Brain microvascular endothelial cell (primary cell): Measurements from ENCODE around the gene SCUBE1.

Experiments
- DNase-seq: peaks from one replicate; pipeline ENCODE4 v3.0.0-alpha.2; 2020
- H3K27ac ChIP-seq: fragments of 250-450 bp; sonication (Bioruptor Pico); 2 replicates; pipeline ENCODE4 v1.5.1; 2020; ENCODE audit warnings: mild to moderate bottlenecking, moderate library complexity
- H3K27me3 ChIP-seq: fragments of 250-450 bp; sonication (Bioruptor Pico); replicated peaks from 2 replicates; pipeline ENCODE4 v1.5.1; 2020; ENCODE audit warnings: mild to moderate bottlenecking
- H3K36me3 ChIP-seq: fragments of 250-450 bp; sonication (Bioruptor Pico); replicated peaks from 2 replicates; pipeline ENCODE4 v1.5.1; 2020; ENCODE audit warnings: mild to moderate bottlenecking
- H3K4me3 ChIP-seq: 2 replicates; pipeline ENCODE4 v1.5.1; 2011; ENCODE audit warnings: low read depth, mild to moderate bottlenecking, control low read depth, low read length, moderate library complexity
- in situ Hi-C: cut with HindIII; loops from 2 replicates; pipeline ENCODE4 v1.10.0; 2017; ENCODE audit warnings: low sequenced_read_pairs, low pct_ligation_motif_present
- TF ChIP-seq, protein P1 (sequence below): IDR thresholded peaks from 2 replicates; pipeline ENCODE4 v1.5.1; 2011; ENCODE audit warnings: low read depth, mild to moderate bottlenecking, moderate library complexity, low read length, control low read depth, inconsistent platforms; ENCODE audit errors: missing control alignments

Gene SCUBE1

GRCh38 chr22:43211941-43212433 is 131.2 kb downstream of the SCUBE1 start:
- TF ChIP-seq, protein P1, sequence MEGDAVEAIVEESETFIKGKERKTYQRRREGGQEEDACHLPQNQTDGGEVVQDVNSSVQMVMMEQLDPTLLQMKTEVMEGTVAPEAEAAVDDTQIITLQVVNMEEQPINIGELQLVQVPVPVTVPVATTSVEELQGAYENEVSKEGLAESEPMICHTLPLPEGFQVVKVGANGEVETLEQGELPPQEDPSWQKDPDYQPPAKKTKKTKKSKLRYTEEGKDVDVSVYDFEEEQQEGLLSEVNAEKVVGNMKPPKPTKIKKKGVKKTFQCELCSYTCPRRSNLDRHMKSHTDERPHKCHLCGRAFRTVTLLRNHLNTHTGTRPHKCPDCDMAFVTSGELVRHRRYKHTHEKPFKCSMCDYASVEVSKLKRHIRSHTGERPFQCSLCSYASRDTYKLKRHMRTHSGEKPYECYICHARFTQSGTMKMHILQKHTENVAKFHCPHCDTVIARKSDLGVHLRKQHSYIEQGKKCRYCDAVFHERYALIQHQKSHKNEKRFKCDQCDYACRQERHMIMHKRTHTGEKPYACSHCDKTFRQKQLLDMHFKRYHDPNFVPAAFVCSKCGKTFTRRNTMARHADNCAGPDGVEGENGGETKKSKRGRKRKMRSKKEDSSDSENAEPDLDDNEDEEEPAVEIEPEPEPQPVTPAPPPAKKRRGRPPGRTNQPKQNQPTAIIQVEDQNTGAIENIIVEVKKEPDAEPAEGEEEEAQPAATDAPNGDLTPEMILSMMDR = no peak
- no peaks in the 10 kb centered on the region for H3K27me3 ChIP-seq
- no peaks in the 10 kb centered on the region for H3K36me3 ChIP-seq
- H3K27ac ChIP-seq = no peak overlapping the region
- in situ Hi-C loops = no loop called here
- no peak for DNase-seq
- no peak overlapping the region for H3K4me3 ChIP-seq

- no peak overlapping the region for H3K4me3 ChIP-seq
- no peak for DNase-seq
- in situ Hi-C loops = no loop called here
- H3K27me3 ChIP-seq = no peaks in the 10 kb centered on the region
- no peaks in the 10 kb centered on the region for H3K36me3 ChIP-seq
- TF ChIP-seq, protein P1 = no peak
- no peak overlapping the region for H3K27ac ChIP-seq
Observed at GRCh38 chr22:43210631-43211515, 132.3 kb downstream of the SCUBE1 start.

GRCh38 chr22:43209971-43210370 is 133.2 kb downstream of the SCUBE1 start:
- H3K27me3 ChIP-seq = no peaks in the 10 kb centered on the region
- H3K36me3 ChIP-seq = no peaks in the 10 kb centered on the region
- no peak for DNase-seq
- H3K27ac ChIP-seq = no peak overlapping the region
- in situ Hi-C loops = no loop called here
- TF ChIP-seq, protein P1 = no peak
- no peak overlapping the region for H3K4me3 ChIP-seq

- H3K27ac ChIP-seq = no peak overlapping the region
- in situ Hi-C loops = no loop called here
- TF ChIP-seq, protein P1 = no peak
- DNase-seq = no peak
- H3K27me3 ChIP-seq = no peaks in the 10 kb centered on the region
- no peaks in the 10 kb centered on the region for H3K36me3 ChIP-seq
- H3K4me3 ChIP-seq = no peak overlapping the region
Observed at GRCh38 chr22:43209523-43209890, 133.7 kb downstream of the SCUBE1 start.

DNA sequence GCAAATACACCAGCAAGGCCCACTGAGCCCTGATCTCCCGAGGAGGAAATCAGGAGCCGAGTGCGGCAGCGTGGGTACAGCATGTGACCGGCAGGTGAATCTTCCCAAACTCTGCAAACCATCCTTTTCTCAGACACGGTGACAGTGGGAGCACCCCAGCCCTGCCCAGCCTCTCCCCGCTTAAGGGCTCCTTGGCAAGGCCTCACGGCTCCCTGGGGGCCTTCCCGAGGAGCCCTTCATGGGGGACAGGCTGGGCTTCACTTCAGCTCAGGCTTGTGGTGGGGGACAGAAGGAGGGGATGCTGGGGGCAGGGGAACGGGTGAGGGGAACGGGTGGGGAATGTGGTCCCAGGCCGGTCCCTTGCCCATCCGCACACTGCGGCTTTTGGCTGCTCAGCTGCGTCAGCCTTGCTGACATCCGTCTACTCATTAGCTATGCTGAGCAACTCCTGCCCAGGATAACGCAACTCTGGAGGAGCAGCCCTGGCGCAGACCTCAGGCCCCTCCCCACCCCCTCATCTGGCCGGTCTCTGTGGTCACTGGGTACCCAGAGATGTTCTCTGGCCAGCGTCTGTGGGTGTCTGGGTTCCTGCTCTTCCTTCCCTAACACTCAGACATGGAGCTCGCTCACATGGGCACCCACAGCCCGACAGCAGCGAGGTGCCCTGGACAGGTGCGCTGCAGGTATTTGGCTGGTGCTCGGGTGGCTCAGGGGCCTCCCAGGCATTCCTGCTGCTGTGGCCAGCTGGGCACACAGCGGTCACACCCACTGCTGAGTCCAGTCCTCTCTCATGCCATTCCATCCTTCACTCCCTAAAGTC is 134.3 kb downstream of the SCUBE1 start:
- Histone ChIP-seq H3K4me3 (no peak overlapping the region), H3K27me3 (no peaks in the 10 kb centered on the region)
- in situ Hi-C loops = no loop called here

More for the DNA sequence above, 134.3 kb downstream of the SCUBE1 start:
- DNase-seq = no peak
- no peaks in the 10 kb centered on the region for H3K36me3 ChIP-seq
- TF ChIP-seq, protein P1 = no peak
- no peak overlapping the region for H3K27ac ChIP-seq
